Measurements from ENCODE around the gene CCHCR1.

The CCHCR1 gene

GRCh38 chr6:31107052-31107451, 50.5 kb downstream of the CCHCR1 start:
- DNase-seq (ENCODE audit: low spot score) = no peak

- no peak for DNase-seq (ENCODE audit: low spot score)
These were observed 54.5 kb downstream of the CCHCR1 start for GRCh38 chr6:31103136-31103535.

- DNase-seq (ENCODE audit: low spot score) = no peak
These were observed 59.1 kb downstream of the CCHCR1 start for GRCh38 chr6:31098449-31098938.

- DNase-seq (ENCODE audit: low spot score) = no peak
These were observed 60.9 kb downstream of the CCHCR1 start for GRCh38 chr6:31096656-31097055.

GRCh38 chr6:31096215-31096614, 61.4 kb downstream of the CCHCR1 start:
- no peak for DNase-seq (ENCODE audit: low spot score)

GRCh38 chr6:31094389-31094881, 63.2 kb downstream of the CCHCR1 start:
- DNase-seq (ENCODE audit: low spot score) = no peak

GRCh38 chr6:31092769-31093505, 64.7 kb downstream of the CCHCR1 start:
- DNase-seq (ENCODE audit: low spot score) = peak; percentile 64

Data from hematopoietic multipotent progenitor cell treated with erythropoietin and hydrocortisone succinate and interleukin-3 and kit ligand, for 15 days (in vitro differentiated cells).